Measurements from ENCODE around the gene TMEM270. TPM values are rescaled to one million over a fixed set of nuclear protein-coding genes. Genes with fewer than 3 reads are reported as not detected.

Gene TMEM270
- total RNA-seq, 1 experiment from 2014 or later, result not detected

- CTCF ChIA-PET, result interaction anchor here (0.6 to 4.4 kb wide), 11 partner anchors 16 to 536 kb away, joined by 3 to 43 read pairs (median 4); no protein-coding TSS in a partner anchor
- no peak overlapping the region for H3K27ac Mint-ChIP-seq (ENCODE audit: low read depth, unreplicated experiment)
- no peaks in the 10 kb centered on the region for H3K36me3 Mint-ChIP-seq (ENCODE audit: insufficient read depth, unreplicated experiment)
- BruUV-seq (replicated peaks), result no TSS peak
- no peak for DNase-seq (ENCODE audit: unreplicated experiment)
- H3K9me3 Mint-ChIP-seq (ENCODE audit: unreplicated experiment), result no peaks in the 10 kb centered on the region
- TF ChIP-seq CTCF (IDR thresholded peaks at IDR 0.05; ENCODE audit: unreplicated experiment), result no peak
- no peak overlapping the region for H3K4me3 Mint-ChIP-seq (ENCODE audit: unreplicated experiment)
- no peaks in the 10 kb centered on the region for H3K4me1 Mint-ChIP-seq (ENCODE audit: insufficient read depth, unreplicated experiment)
- intact Hi-C loops (cut with micrococcal nuclease), result no loop called here
- H3K27me3 Mint-ChIP-seq (ENCODE audit: insufficient read depth, unreplicated experiment), result no peaks in the 10 kb centered on the region
- POLR2A ChIA-PET, result interaction anchor here (0.6 kb wide), 2 partner anchors 164 to 308 kb away, joined by 3 read pairs; no protein-coding TSS in a partner anchor
Measured at GRCh38 chr7:73864981-73865711, 4.2 kb downstream of the TMEM270 start.

- no TSS peak for BruUV-seq (replicated peaks)
- Mint-ChIP-seq H3K9me3 (ENCODE audit: unreplicated experiment) (no peaks in the 10 kb centered on the region), H3K27me3 (ENCODE audit: insufficient read depth, unreplicated experiment) (no peaks in the 10 kb centered on the region), H3K27ac (ENCODE audit: low read depth, unreplicated experiment) (no peak overlapping the region), H3K36me3 (ENCODE audit: insufficient read depth, unreplicated experiment) (no peaks in the 10 kb centered on the region), H3K4me1 (ENCODE audit: insufficient read depth, unreplicated experiment) (no peaks in the 10 kb centered on the region), H3K4me3 (ENCODE audit: unreplicated experiment) (no peak overlapping the region)
- ChIA-PET POLR2A (interaction anchor here (0.6 to 1.0 kb wide), 3 partner anchors 20 to 308 kb away, joined by 3 to 4 read pairs (median 3); no protein-coding TSS in a partner anchor), CTCF (interaction anchor here (0.6 to 4.4 kb wide), 9 partner anchors 15 to 181 kb away, joined by 3 to 43 read pairs (median 4); no protein-coding TSS in a partner anchor)
- intact Hi-C loops (cut with micrococcal nuclease), result loop anchor here (1.0 kb wide), 6 partner anchors 160 to 535 kb away; partner anchors contain the start of gene RFC2
- peak; percentile 68 for DNase-seq (ENCODE audit: unreplicated experiment)
- TF ChIP-seq CTCF (IDR thresholded peaks at IDR 0.05; ENCODE audit: unreplicated experiment), result peak; percentile 77
Measured at GRCh38 chr7:73865738-73866445, 4.9 kb downstream of the TMEM270 start.

- no peak overlapping the region for H3K4me3 Mint-ChIP-seq (ENCODE audit: unreplicated experiment)
- ChIA-PET POLR2A (interaction anchor here (0.6 to 1.0 kb wide), 2 partner anchors 20 to 160 kb away, joined by 3 to 4 read pairs; no protein-coding TSS in a partner anchor), CTCF (interaction anchor here (4.4 kb wide), 1 partner anchor 159 kb away, joined by 43 read pairs; no protein-coding TSS in a partner anchor)
- H3K9me3 Mint-ChIP-seq (ENCODE audit: unreplicated experiment), result no peaks in the 10 kb centered on the region
- DNase-seq (ENCODE audit: unreplicated experiment), result no peak
- intact Hi-C loops (cut with micrococcal nuclease), result loop anchor here (1.0 kb wide), 6 partner anchors 160 to 535 kb away; partner anchors contain the start of gene RFC2
- no peak for TF ChIP-seq CTCF (IDR thresholded peaks at IDR 0.05; ENCODE audit: unreplicated experiment)
- H3K27ac Mint-ChIP-seq (ENCODE audit: low read depth, unreplicated experiment), result no peak overlapping the region
- no peaks in the 10 kb centered on the region for H3K36me3 Mint-ChIP-seq (ENCODE audit: insufficient read depth, unreplicated experiment)
- no peaks in the 10 kb centered on the region for H3K4me1 Mint-ChIP-seq (ENCODE audit: insufficient read depth, unreplicated experiment)
- no peaks in the 10 kb centered on the region for H3K27me3 Mint-ChIP-seq (ENCODE audit: insufficient read depth, unreplicated experiment)
- BruUV-seq (replicated peaks), result no TSS peak
Measured at GRCh38 chr7:73866446-73866767, 5.4 kb downstream of the TMEM270 start.
